NCI-H69 (cell line): ENCODE results near the gene PRPF38B.
"Not testable (repeated sequence)": the region's sequence is repeated elsewhere in the genome, so short reads cannot be mapped to it uniquely, and the experiment has no call there.

Experiments
- DNase-seq: peaks from one replicate; lab custom pipeline; 2025; lab: John Stamatoyannopoulos, UW

PRPF38B gene

DNA sequence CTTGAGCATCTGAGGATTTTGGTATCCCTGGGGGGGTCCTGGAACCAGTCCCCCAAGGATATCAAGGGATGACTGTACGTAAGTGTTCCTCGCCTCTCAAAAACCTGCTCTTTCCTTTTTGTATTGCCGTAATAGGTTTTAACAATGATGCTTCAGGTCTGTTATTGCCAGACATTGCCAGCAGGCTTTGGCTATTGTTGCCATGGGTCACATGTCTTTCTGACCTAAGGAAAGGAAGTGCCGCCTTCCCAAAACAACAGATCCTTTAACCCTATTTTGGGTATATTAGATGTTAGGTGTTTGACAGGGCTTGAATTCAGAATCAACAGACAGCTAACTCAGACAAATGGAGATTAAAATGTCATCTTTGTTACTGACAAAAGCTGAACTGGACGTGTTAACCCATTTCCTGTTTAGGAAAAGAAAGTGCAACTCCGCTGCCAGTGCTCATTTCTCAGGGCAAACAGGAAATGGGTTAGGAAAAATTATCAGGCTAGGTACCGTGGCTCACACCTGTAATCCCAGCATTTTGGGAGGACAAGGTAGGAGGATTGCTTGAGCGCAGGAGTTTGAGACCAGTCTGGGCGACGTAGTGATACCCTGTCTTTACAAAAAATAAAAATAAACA is 12.4 kb upstream of the PRPF38B start:
- DNase-seq: no peak

DNA sequence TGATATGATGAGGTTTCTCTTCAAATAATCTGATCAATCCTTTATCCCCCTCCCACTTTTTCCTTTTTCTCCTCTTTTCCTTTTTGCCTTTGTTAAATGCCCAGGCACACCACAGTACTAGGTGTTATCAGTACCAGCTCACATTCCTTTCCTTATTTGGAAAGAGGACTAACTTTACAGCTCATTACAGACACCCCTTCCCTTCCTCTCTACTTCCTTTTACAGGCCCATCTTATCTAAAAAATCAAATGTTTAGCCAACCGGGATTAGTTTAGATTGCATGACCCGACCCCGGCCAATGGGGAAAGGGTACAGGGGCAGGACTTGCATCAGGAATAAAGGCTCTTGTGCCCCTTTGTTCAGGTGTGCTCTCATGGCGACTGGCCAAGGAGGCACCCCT is 10.4 kb upstream of the PRPF38B start:
- DNase-seq: not testable (repeated sequence)

DNA sequence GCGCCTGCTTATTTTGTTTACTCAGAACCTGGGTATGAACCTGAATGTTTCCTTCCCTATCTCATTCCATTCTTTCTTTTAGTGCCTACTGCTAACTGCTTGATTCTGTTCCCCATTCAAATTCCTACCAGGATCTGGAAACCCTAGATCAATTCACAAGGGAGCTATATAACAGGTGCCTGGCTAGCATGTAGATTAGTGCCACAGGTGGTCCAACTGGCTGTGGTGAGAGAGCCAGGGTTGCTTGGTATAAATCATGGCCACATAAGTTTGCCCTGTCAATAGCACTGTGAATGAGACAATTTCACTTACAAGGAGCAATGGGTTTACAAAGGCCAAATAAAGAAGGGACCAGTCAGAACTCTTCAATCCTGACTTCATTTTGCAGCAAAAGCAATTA is 6.6 kb upstream of the PRPF38B start:
- DNase-seq: peak; percentile 69

DNA sequence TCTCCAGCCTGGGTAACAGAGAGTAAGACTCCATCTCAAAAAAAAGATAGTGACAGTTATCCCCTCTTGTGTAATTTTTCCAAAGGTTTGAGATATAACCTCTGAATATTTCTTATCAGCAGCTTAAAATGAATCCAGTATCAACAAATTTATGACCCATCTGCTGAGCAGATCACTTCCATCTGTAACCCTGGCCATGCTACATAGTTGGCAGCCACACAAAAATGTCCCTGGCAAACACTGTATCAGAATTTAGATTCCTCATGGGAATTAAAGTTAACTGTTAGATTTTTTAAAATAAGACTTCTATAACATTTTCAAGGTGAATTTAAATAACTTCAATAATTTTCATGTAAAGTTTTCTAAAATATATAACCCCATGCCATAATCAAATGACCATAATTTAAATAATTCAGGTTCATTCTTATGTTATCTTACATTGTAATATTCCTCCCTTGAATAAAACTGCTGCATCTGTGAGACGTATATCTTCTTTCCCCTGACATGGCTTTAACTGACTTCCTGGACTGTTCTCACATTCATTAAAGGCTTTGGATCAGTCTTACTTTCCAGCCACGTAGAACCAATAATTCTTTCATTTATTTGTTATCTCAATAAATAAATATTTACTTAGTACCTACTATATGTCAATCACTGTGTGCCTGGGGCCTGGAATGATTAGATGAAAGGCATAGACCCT is 5.3 kb upstream of the PRPF38B start:
- DNase-seq: peak; percentile 4

DNA sequence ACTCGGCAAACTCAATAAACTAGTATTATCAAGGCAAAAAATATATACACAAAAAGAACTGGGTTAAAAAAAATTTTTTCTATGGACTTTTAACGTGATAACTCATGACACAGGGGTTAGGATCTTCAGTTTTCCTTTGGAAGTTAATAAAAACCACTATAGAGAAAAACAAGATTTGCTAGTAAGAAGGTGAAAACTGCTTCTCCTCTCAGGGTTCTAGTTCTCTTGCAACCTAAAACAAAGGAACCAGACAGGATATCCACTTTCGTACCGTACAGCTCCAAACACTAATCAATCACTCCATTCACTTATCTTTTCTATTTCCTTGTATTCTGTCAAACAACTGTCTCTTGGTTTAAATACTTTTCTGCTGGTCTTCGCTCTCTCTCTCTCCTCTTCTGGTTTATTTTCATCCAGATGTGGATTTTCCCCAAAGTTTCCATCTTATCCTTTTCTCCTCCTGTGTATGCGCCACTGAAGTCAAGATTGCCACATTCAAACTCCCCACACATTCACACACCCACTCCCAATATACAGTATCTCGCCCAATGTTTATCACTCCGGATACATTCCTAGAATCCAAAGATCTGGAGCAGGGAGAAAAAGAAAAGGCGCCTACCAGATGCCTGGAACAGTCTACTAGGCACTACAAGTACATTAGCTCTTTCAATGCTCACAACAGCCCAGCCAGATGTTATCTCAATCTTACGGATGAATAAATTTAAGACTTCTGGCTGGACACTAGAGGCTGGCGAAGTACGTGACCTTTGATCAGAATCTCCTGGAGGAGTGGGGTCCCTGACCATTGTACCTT is 775 bp upstream of the PRPF38B start:
- DNase-seq: no peak

DNA sequence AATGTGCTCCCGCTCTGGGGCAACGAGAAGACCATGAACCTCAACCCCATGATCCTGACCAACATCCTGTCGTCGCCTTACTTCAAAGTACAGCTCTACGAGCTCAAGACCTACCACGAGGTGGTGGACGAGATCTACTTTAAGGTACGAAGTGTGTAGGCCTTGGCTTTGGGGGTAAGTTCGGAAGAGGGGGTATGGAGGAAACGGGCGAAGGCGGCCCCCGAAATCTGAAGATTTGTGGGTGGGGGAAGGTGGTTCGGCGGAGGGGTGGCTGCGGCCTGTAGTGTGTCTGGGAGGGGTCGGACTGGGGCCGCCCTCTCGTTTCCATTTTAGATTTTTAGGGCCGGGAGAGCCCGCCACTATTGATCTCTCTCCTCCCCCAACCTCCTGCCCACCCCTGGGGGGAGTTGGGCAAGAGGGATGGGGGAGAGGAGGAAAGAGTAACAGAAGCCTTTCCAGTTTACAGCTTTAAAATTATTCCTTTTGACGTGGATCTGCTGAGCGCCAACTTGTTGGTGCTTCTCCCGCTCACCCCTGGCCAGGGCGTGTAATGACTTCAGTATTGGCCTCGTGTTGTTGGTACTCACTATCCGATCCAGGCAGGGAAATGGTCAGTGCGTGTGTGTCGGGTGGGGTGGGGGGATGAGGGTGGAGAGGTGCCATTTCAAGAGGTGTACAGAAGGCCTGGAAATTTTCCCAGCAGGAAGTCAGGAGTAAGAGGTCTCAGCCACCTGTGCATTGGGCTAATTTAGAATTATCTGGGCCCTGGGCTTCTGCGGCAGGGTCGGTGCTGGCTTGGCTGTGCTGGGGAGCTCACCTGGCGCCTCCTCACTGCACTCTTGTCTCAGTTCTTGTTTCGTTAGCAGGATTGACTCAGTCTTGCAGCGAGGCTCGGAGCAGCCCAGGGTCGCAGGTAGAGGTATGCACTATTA is 880 bp downstream of the PRPF38B start:
- peak; percentile 77 for DNase-seq

DNA sequence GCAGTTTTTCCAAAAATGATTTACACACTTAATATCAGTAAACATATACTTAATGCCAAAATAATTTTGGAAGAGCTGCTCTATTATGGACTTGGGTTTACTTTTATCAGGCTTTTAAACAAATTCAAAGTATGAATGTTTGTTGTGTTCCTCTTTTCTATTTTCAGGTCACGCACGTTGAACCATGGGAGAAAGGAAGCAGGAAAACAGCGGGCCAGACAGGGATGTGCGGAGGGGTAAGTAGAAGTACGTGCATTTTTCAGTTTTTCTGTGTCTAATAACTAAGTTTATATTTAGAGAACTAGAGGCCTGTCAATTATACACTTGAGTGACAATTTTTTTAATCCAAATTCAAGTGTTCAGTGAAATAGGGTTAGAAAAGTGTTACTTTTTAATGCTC is 3.4 kb downstream of the PRPF38B start:
- DNase-seq: no peak

DNA sequence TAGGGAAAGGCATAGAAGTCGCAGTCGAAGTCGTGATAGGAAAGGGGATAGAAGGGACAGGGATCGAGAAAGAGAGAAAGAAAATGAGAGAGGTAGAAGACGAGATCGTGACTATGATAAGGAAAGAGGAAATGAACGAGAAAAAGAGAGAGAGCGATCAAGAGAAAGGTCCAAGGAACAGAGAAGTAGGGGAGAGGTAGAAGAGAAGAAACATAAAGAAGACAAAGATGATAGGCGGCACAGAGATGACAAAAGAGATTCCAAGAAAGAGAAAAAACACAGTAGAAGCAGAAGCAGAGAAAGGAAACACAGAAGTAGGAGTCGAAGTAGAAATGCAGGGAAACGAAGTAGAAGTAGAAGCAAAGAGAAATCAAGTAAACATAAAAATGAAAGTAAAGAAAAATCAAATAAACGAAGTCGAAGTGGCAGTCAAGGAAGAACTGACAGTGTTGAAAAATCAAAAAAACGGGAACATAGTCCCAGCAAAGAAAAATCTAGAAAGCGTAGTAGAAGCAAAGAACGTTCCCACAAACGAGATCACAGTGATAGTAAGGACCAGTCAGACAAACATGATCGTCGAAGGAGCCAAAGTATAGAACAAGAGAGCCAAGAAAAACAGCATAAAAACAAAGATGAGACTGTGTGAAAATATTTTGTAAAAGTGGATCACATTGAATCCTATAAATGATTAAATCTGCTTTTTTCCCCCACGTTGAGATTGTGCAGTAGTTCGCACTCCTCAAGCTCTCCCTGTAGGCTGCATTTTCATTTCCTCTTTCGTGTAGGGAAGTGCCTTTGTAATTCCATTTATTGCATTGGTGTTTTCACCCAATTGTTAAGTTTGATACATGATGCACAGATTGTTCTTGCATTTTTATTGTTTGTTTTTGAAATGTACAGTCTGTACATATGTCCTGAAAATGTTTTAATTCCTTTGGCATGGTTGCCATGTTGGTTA is 7.5 kb downstream of the PRPF38B start:
- no peak for DNase-seq

DNA sequence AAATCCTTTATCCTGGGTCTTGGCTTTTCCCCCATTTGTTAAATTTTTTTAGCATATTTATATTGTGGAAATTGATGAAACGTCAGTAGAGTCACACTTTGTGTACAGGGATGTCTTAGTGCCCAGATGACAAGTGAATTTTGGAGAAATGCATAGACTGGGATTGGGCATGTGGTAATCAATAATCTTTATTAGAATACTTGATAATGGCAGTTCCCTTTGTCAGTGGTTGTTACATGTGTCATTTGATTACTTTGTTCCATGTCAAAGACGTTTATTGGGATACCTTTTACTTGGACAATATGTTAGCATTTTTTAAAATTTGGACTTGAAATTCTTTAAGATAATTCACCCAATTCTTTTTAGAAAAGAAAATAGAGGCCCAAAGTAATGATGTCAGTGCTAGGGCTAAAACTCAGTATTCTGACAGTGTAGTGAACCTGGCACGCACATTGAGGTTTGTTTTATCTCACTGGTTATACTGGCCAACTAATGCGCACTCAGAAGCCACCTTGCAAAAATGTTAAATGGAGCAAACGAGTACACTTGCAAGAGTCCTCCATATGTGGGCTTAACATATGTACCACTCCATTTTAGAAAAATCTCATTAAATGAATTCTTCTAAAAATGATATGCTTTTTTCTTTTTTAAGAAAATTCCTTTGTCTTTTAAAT is 9.2 kb downstream of the PRPF38B start:
- no peak for DNase-seq

DNA sequence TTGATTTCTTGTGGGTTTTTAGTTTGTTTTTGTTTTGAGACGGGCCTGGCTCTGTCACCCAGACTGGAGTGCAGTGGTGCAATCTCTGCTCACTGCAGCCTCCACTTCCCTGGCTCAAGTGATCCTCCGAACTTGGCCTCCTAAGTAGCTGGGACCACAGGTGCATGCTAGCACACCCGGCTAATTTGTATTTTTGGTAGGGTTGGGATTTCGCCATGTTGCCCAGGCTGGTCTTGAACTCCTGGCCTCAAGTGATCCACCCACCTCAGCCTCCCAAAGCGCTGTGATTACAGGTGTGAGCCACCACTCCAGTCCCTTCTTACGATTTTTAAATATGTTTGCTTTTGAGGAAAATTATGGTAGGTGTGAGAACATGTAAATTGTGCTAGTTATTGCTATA is 10.0 kb downstream of the PRPF38B start:
- not testable (repeated sequence) for DNase-seq

DNA sequence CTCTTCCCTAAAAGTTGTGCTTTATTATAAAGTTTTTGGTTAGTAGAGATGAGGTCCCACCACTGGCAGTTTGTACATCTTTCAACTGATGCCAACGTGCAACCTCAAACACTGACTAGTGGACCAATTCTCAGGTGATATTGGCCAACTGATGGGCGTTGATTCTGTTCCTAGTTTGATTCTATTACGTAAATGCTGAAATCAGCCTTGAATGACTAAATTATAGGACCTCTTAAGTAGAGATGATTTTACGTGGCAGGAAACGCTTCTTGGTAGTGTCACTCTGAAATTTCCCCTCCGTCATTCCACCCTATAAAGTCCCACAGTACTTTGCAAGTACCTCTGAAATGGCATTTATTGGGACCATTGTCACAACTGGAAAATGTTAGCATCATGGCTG is 11.8 kb downstream of the PRPF38B start:
- no peak for DNase-seq

DNA sequence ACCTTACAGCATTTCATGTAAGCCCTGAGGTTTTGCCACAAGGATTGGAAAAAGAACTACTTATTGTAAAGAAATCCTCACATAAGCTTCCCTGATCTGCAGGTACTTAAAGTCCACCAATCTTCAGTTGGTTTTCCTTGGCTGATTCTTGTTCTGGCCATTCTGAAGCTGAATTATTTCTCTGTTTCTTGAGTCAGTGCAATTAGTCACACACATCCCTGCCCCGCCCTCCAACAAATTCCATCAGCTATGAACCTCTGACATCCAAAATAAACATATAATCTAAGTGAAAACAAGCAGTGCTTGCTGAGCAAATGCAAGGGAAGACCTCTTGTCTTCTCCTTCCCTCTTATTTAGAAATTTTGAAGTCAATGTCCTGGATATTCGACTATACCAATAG is 12.4 kb downstream of the PRPF38B start:
- DNase-seq: no peak

DNA sequence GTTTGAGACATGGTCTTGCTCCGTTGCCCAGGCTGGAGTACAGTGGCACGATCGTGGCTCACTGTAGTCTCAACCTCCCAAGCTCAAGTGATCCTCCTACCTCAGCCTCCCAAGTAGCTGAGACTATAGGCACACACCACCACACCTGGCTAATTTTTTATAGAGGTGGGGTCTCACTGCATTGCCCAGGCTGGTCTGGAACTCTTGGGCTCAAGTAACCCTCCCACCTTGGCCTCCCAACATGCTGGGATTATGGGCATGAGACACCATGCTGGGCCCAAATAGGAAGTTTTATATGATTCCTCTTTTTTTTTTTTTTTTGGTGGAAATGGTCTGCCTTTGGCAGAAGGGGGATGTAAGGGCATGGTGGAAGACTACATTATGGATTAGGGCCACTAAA is 14.5 kb downstream of the PRPF38B start:
- DNase-seq: no peak

DNA sequence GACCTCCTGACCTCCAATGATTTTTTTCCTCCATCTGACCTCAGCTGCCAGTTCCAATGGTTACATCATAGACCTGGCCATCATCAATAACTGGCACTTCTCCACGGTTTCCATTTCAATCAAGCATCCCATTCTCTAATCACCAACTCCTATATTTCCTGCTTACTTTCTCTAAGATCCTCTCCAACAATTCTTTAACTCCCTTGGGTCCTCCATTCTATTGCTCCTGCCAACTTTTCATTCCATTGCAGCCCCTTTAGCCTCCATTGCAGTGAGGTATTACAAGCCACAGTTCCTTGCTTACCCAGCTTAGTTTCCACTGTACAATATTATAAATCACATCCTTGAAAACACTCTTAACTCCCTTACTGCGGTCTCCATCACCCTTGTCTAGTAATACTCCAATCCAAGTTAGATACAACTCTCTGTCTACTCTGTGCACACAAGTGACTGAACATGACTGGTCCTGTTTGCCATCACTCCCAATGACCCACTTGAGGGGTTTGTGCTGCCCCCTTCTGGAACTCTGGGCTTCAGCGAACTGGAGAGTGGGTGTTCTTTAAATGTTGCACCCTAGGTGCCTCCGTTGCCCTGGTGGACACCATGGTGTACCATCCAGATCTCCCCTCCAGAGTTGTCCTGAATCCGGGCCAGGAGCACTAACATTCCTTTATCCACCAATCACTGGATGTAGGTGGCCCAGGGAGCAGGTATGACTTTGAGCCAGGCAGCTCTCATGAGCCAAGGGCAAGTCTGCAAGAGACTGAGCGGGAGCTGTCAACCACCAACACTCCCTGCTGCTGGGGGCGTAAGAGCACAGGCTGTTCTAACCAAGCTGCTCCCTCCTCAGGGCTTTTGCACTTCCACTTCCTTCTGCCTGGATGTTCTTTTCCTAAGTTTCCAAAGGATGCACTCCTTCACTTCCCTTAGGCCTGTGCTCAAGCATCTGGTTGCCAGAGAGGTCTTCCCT is 16.9 kb downstream of the PRPF38B start:
- DNase-seq: peak; percentile 14

DNA sequence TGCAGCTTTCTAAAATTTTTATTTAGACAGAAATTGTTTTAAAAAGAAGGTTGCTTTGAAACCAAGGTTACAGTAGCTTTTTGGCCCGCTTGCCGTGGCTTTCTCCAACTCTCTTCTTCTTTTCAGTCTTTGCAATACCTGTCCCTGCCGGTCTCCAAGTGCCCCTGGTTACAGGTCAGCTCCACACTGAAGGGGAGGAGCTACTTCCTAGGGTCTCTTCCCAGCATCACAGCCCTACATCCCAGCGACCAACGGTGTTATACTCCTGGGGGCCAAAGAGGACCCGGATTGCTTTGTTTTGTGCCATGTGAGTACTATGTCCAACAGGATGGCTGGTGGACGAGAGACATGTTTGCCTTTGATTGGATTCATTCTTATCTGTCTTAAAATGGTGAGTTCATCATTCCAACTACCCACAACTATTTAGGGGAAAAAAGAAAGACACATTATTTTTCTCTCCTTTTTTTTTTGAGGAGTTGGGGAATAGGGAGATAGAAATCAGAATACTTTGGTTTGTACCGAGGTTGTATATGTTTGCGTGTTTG is 20.6 kb downstream of the PRPF38B start, which contains the start of gene FNDC7:
Gene FNDC7, plus strand, starts transcription at position 303 of the 545 bp plus-strand sequence. Its CDS starts 26 bp downstream, at position 329.
- DNase-seq: peak; percentile 24

DNA sequence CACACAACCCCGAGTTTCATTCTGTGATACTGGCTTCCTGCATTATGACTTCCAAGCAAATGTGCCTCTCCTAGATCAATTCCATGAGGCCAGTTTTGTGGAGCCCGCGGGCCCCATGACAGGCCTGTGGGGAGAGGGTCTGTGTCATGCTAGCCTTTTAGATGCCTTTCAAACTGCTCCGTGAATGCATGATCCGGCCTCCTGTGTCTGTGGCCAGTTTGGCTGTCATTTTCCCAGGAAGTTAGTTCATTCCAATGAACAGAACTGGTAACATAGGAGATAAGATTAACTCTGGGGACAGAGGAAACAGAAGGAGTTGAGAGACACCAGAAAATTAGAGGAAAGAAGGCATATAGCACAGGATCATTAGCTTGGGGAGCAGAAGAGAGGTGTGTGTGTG is 23.8 kb downstream of the PRPF38B start:
- DNase-seq: no peak

DNA sequence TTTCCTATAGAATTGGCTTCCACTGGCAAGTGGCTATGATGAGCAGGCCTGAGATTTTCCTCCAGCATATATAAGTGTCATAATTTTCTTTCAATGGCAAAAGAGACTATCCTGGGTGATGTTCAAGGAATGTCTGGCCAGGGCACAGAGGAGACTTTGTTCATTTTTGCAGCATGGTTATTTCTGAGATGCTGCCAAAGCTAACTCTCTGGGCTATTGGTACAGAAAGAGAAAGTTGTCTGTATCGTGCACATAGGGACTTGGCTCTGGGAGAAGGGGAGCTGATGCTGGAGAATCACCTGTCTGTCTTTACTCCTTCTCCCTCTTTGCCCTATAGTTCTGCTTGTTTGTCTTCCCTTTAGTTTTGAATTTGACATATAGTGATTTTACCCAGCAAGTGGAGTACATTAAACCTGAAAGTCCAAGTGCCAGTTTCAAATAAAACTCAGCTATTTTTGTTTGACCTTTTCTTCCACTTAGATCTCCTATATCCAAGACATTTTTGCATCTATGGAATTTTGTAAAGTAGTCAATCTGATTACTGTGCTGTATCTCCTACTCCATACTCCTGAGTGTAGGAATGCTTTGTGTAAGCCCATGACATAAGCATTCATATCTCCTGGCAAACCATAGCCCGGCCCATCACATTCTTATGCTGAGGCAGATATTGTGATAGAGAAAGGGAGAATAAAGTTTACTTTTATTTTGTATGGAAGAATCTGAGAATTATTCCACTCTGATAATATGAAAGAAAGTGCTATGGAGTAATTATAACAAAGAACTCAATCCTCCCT is 24.5 kb downstream of the PRPF38B start:
- no peak for DNase-seq
